Coronary artery (tissue), 2 donors: Measurements from ENCODE around the gene CPXM1.

Experiments used
- DNase-seq: peaks from one replicate; pipeline ENCODE4 v3.0.0-alpha.2; 2017; ENCODE audit warnings: low spot score
- H3K27ac ChIP-seq, 2 donors: fragments of 200-600 bp; sonication (generic); one replicate each; pipeline ENCODE4 v1.5.1; 2016 to 2019
- H3K4me3 ChIP-seq: fragments of 200-600 bp; sonication (generic); 2 replicates; pipeline ENCODE4 v1.5.1; 2016; ENCODE audit warnings: mild to moderate bottlenecking, moderate library complexity
- TF ChIP-seq, protein P1 (sequence below): fragments of 200-600 bp; sonication (generic); IDR thresholded peaks from one replicate; pipeline ENCODE4 v1.5.1; 2019; ENCODE audit warnings: antibody characterized with exemption

The CPXM1 gene

DNA sequence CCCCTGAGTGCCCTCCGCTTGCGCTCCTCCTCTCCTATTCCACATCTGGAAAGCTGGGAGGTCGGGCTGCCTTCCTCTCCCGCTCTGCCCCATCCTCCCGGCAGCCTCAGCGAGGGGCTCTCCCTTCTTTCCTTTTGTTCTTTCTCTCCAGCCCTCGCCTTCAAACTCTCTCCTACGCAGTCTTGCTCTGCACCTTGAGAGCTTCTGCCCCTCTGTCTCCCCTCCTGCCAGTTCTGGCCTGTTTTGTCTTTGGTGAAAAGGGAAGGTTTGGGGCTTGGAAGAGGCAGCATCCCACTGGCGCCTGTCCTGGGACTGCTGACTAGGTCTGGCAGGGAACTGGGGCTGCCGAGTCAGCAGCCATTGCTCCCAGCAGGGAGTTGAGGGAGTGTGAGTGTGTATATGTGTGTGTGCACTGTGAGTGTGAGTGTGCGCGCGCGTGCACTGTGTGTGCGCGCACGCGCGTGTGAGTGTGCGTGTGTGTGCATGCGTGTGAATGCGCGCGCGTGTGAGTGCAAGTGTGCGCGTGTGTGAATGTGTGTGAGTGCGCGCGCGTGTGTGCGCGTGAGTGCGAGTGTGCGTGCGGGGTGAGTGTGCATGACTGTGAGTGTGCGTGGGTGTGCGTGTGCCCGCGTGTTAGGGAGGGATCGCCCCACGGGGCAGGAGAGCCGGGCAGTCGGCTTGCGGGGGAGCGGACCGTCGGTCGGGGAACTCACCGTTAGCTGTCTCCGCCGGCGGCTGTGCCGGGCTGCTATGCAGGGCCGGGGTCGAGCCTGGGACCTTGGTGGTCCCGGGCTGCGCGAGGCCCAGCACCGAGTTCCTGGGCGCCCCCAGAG lies 523 bp downstream of the CPXM1 start:
- no peak overlapping the region for H3K27ac ChIP-seq

DNA sequence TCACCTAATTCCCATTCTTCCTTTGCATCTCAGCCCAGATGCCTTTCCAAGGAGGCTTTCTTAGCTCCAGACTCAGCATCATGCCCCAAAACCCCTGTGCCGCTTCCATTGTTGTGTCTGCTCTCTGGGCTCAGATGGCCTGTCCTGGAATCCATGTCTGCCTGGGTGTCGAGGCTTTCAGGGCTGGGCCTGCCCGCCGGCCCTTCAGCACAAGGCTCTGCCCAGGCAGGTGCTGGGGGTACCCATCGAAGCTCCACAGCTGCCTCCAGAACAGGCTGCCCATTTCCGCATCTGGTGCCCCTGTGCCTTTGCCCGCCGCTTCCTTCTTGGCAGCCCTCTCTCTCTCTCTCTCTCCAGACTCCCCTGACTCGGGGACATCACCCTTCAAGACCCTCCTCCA lies 1.2 kb downstream of the CPXM1 start:
- peak overlapping the region; percentile 67 for H3K4me3 ChIP-seq
- H3K27ac ChIP-seq = no peak overlapping the region
- TF ChIP-seq, protein P1, sequence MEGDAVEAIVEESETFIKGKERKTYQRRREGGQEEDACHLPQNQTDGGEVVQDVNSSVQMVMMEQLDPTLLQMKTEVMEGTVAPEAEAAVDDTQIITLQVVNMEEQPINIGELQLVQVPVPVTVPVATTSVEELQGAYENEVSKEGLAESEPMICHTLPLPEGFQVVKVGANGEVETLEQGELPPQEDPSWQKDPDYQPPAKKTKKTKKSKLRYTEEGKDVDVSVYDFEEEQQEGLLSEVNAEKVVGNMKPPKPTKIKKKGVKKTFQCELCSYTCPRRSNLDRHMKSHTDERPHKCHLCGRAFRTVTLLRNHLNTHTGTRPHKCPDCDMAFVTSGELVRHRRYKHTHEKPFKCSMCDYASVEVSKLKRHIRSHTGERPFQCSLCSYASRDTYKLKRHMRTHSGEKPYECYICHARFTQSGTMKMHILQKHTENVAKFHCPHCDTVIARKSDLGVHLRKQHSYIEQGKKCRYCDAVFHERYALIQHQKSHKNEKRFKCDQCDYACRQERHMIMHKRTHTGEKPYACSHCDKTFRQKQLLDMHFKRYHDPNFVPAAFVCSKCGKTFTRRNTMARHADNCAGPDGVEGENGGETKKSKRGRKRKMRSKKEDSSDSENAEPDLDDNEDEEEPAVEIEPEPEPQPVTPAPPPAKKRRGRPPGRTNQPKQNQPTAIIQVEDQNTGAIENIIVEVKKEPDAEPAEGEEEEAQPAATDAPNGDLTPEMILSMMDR = no peak
- DNase-seq = peak; percentile 38

More for the DNA sequence above, 523 bp downstream of the CPXM1 start:
- H3K4me3 ChIP-seq = peak overlapping the region; percentile 67
- TF ChIP-seq, protein P1 = no peak
- DNase-seq = peak; percentile 66

DNA sequence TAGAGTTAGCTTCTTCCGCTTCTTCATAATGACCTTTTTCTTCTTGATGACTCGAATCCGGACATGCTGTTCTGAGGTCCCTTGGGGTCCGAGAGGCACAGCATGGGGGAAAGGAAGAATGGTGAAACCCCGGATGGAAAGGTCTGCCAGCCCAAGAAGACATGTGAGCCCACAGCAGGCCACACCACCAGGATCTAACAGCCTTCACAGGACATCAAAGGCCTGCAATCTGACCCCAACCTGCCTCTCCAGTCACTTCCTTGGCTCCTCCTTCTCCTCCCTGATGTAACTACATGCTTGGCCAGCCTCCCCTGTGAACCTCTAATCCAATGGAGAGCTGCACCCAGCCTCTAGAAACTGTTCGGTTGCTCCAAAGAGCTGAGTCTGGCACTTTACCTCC lies 1.6 kb downstream of the CPXM1 start:
- Histone ChIP-seq H3K4me3 (no peak overlapping the region), H3K27ac (no peak overlapping the region)
- TF ChIP-seq, protein P1 = no peak
- no peak for DNase-seq

DNA sequence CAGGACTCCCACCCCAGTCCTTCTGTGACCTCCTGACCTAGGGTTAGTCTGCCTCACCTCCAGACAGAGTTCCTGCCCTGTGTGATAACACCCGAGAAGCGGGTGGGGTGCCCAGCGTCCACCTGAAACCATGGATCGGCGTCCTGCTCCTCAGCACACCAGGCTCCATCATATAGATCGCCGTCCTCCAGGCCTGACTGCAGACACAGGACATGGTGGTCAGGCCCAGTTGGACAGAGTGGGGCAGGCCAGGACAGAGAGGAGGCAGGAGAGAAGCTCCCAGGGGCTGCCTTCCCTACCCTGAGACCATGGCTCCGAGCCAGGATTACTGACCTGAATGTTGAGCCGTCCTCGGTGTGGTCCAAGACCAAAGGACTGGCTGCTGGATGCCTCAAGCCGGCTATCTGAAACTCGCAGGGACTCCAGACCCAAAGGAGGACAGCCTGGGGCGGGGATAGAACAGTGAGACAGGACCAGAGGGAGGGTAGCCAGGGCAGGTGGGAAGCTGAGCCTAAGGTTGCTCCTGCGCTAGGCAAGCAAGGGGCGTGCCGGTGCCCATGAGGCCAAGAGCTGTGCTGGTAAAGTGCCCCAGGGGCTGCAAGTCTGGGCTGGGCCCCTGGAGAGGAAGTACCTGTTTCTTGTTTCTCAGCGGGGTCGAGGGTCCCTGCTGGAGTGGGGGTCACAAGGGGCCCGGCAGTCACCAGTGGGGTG lies 2.2 kb downstream of the CPXM1 start:
- Histone ChIP-seq H3K27ac (no peak overlapping the region), H3K4me3 (no peak overlapping the region)
- peak; percentile 67 for DNase-seq
- TF ChIP-seq, protein P1 = no peak

DNA sequence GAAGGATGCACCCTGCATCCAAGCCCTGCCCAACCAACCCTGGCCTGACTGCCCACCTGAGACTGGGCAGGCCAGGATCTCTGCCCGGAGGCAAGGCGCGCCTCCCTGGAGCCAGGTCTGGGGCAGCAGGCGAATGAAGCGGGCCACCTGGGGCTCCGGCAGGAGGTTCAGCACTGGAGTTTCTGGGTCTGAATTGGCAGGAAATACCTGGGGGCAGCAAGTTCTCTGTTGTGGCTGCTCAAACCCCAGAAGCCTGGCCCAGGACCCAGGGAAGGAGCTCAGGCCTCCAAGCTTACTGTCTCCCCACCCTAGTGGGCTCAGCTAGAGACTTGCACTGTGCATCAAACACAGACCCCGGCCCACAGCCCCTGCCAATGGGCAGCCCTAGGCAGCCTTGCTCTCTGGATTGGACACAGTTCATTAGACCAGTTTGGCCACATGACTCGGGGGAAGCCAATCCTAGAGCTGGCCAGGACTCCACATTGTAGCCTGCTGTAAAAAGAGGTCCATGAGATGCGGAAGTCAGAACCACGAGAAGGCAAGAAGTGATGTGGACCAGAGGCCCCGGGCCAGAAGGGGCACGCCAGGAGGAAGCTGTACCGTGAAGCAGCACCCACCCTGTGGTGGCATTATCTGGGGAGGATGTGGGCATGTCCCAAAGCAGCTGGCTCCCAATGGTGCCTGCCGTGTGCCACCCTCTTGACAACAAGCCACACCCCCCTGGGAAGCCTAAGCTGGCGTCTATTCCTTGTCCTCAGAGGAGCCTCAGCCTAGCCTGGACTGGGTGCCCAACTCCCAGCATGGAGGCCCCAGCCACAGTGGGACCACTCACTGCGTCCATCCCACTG lies 3.1 kb downstream of the CPXM1 start:
- TF ChIP-seq, protein P1 = no peak
- no peak overlapping the region for H3K4me3 ChIP-seq
- peak; percentile 43 for DNase-seq
- no peak overlapping the region for H3K27ac ChIP-seq

DNA sequence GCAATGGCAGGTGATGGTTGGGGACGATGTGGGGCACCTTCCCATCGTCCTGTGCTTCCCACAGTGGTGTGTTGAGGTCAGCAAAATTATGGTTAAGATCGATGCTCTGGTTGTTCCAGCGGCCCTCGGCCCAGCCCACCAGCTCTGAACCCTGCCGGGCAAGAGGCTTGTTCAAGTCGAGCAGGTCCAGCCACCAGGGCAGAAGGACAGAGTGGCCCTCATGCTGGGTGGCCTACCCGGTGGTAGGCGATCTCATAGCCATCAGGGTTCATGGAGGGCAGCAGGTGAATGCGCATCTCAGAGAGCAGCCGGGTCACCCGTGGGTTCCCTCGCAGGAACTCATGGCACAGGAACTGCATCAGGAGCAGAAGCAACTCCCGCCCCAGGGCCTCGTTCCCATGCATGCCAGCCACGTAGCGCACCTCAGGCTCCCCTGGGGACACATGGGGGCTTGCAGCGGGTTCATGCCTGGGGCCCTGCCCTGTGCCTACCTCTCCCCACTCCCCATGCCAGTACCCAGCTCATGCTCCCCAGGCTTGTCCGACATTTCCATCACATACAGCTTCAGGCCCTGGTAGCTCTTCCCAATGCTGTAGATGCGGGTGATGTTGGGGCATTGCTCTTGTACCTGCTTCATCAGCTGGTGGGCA lies 4.3 kb downstream of the CPXM1 start:
- Histone ChIP-seq H3K4me3 (no peak overlapping the region), H3K27ac (no peak overlapping the region)
- DNase-seq = peak; percentile 57
- TF ChIP-seq, protein P1 = no peak
